Smooth muscle cell (in vitro differentiated cells): ENCODE data around the gene AKR1B1. TPM values are rescaled to one million over a fixed set of nuclear protein-coding genes. Genes with fewer than 3 reads are reported as not detected.

Source experiments
- DNase-seq: peaks from one replicate; lab custom pipeline; 2025; ENCODE audit not compliant: unreplicated experiment; lab: John Stamatoyannopoulos, UW
- H2AFZ ChIP-seq: fragments of 200-600 bp; sonication (generic); 2 replicates; pipeline ENCODE4 v1.6.0; 2016; ENCODE audit warnings: antibody characterized with exemption, low read depth, mild to moderate bottlenecking
- H3F3A ChIP-seq: fragments of 200-600 bp; sonication (generic); 2 replicates; pipeline ENCODE4 v1.6.0; 2017; ENCODE audit warnings: antibody characterized with exemption, low read depth
- H3K27ac ChIP-seq: fragments of 200-600 bp; sonication (generic); 2 replicates; pipeline ENCODE4 v1.5.1; 2016; ENCODE audit warnings: low read depth, mild to moderate bottlenecking
- H3K27me3 ChIP-seq: fragments of 200-600 bp; sonication (generic); 2 replicates; pipeline ENCODE4 v1.6.1; 2016; ENCODE audit warnings: low read depth, mild to moderate bottlenecking
- H3K36me3 ChIP-seq: fragments of 200-600 bp; sonication (generic); 2 replicates; pipeline ENCODE4 v1.5.1; 2016; ENCODE audit warnings: low read depth
- H3K4me1 ChIP-seq: fragments of 200-600 bp; sonication (generic); 2 replicates; pipeline ENCODE4 v1.5.1; 2016; ENCODE audit warnings: low read depth
- H3K4me2 ChIP-seq: fragments of 200-600 bp; sonication (generic); 2 replicates; pipeline ENCODE4 v1.6.0; 2016; ENCODE audit warnings: mild to moderate bottlenecking
- H3K4me3 ChIP-seq: fragments of 200-600 bp; sonication (generic); 2 replicates; pipeline ENCODE4 v1.5.1; 2016; ENCODE audit warnings: mild to moderate bottlenecking
- H3K79me2 ChIP-seq: fragments of 200-600 bp; sonication (generic); 2 replicates; pipeline ENCODE4 v1.6.0; 2016; ENCODE audit warnings: low read depth, mild to moderate bottlenecking
- H3K9ac ChIP-seq: fragments of 200-600 bp; sonication (generic); 2 replicates; pipeline ENCODE4 v1.6.0; 2016; ENCODE audit warnings: low read depth
- H3K9me3 ChIP-seq: fragments of 200-600 bp; sonication (generic); replicated peaks from 2 replicates; pipeline ENCODE4 v1.5.1; 2016; ENCODE audit warnings: low read depth
- H4K20me1 ChIP-seq: fragments of 200-600 bp; sonication (generic); 2 replicates; pipeline ENCODE4 v1.6.0; 2016; ENCODE audit warnings: low read depth
- WGBS: methylation state at CpG from one replicate; pipeline ENCODE4 v1.1.7; 2016; ENCODE audit warnings: low lambda C conversion rate; 5-methylcytosine and 5-hydroxymethylcytosine counted together
- polyA plus RNA-seq: library from polyadenylated mRNA; unstranded; fragments of >200 nt; fragmentation: Nextera tagmentation; extraction: Ambion mirVana; gene quantifications from 2 replicates; pipeline ENCODE4 v1.2.1, GENCODE V29; 2016
- total RNA-seq: library from RNA; depleted of rRNA; stranded (reverse); fragments of >200 nt; gene quantifications from 2 replicates; pipeline ENCODE4 v1.2.3, GENCODE V29; 2014
- TF ChIP-seq, protein P1 (sequence below): fragments of 200-600 bp; sonication (generic); IDR thresholded peaks from 2 replicates; pipeline ENCODE4 v1.5.1; 2017; ENCODE audit warnings: borderline replicate concordance, mild to moderate bottlenecking, antibody characterized with exemption; ENCODE audit not compliant: insufficient read depth, poor library complexity, severe bottlenecking

Gene AKR1B1
- total and polyA plus RNA-seq, 2 experiments from 2014 or later: 75.7 to 122 TPM

DNA sequence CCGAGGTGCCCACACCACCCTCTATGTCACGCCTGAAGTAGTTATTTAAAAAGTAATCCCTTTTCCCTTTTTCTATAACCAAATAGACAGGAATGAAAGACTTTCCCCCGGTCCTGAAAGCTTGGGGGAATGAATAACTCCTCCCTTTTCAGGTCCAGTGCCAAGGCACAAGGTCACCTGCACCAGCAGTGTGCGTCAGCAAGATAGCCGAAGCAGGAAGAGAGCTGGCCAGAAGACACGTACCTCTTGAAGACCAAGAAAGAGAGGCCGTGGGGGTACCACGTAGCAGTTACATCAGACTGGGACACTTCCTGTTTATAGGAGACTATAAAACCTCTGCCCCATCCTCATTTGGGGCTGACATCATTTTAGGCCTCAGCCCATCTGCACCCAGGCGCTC, 10.7 kb upstream of the AKR1B1 start:
- DNase-seq: no peak
- Histone ChIP-seq H3K4me2 (no peak overlapping the region), H3K27ac (no peak overlapping the region), H4K20me1 (no peaks in the 10 kb centered on the region), H3K9me3 (peaks cover 2% of the 10 kb centered on the region), H3K4me1 (no peaks in the 10 kb centered on the region), H3K36me3 (no peaks in the 10 kb centered on the region), H3K79me2 (no peaks in the 10 kb centered on the region), H3K4me3 (no peak overlapping the region), H3K9ac (no peak overlapping the region), H2AFZ (no peak overlapping the region), H3K27me3 (no peaks in the 10 kb centered on the region), H3F3A (no peaks in the 10 kb centered on the region)
- 96% methylated on average over 9 of the region's 9 CpGs for WGBS
- TF ChIP-seq, protein P1, sequence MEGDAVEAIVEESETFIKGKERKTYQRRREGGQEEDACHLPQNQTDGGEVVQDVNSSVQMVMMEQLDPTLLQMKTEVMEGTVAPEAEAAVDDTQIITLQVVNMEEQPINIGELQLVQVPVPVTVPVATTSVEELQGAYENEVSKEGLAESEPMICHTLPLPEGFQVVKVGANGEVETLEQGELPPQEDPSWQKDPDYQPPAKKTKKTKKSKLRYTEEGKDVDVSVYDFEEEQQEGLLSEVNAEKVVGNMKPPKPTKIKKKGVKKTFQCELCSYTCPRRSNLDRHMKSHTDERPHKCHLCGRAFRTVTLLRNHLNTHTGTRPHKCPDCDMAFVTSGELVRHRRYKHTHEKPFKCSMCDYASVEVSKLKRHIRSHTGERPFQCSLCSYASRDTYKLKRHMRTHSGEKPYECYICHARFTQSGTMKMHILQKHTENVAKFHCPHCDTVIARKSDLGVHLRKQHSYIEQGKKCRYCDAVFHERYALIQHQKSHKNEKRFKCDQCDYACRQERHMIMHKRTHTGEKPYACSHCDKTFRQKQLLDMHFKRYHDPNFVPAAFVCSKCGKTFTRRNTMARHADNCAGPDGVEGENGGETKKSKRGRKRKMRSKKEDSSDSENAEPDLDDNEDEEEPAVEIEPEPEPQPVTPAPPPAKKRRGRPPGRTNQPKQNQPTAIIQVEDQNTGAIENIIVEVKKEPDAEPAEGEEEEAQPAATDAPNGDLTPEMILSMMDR: no peak

DNA sequence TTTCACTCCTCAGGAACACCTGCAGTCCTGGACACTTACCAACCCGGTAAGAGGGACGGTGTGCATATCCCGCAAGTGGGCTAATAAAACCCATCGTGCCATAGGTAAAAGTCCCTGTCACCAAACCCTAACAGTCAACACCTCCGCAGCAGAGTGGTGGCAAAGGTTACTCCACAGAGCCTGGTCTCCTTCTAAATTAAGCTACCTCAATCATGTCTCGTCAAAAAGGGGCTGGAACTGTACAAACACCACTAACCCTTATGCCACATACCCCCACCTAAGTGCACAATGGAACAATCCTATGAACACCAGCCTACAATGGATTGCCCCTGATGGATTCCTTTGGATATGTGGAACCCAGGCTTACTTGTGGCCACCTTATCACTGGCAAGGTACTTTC, 9.6 kb upstream of the AKR1B1 start:
- H3K27ac ChIP-seq: no peak overlapping the region
- TF ChIP-seq, protein P1: no peak
- H3K4me3 ChIP-seq: no peak overlapping the region
- H3K27me3 ChIP-seq: no peaks in the 10 kb centered on the region
- H3K4me2 ChIP-seq: no peak overlapping the region
- WGBS: 94% methylated on average over 6 of the region's 6 CpGs
- H4K20me1 ChIP-seq: no peaks in the 10 kb centered on the region
- H2AFZ ChIP-seq: no peak overlapping the region
- H3K36me3 ChIP-seq: no peaks in the 10 kb centered on the region
- H3K79me2 ChIP-seq: no peaks in the 10 kb centered on the region
- H3K9ac ChIP-seq: no peak overlapping the region
- no peak for DNase-seq
- no peaks in the 10 kb centered on the region for H3F3A ChIP-seq
- H3K9me3 ChIP-seq: peaks cover 5% of the 10 kb centered on the region
- no peaks in the 10 kb centered on the region for H3K4me1 ChIP-seq

DNA sequence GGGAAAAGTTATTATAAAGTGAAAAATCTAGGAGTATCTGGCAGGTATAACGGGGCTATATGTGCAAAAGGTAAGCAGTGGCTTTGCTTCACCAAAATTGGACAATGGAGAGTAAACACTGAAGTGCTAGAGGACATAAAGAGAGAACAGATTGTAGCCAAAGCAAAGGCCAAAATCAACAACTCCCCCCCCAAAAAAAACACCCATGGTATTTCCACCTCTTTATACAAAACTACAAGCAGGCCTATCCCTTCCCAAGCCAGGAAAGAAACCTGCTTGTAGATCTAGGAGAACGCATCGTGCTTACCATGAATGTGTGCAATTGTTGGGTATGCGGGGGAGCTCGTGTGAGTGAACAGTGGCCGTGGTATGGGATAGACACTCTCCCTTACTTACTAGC, 9.2 kb upstream of the AKR1B1 start:
- WGBS: 95% methylated on average over 6 of the region's 6 CpGs
- no peak for DNase-seq
- Histone ChIP-seq H3K4me1 (no peaks in the 10 kb centered on the region), H4K20me1 (no peaks in the 10 kb centered on the region), H3K27me3 (no peaks in the 10 kb centered on the region), H3K36me3 (no peaks in the 10 kb centered on the region), H2AFZ (no peak overlapping the region), H3F3A (no peaks in the 10 kb centered on the region), H3K9ac (no peak overlapping the region), H3K27ac (no peak overlapping the region), H3K4me2 (no peak overlapping the region), H3K79me2 (no peaks in the 10 kb centered on the region), H3K9me3 (peaks cover 5% of the 10 kb centered on the region), H3K4me3 (no peak overlapping the region)
- TF ChIP-seq, protein P1: no peak

DNA sequence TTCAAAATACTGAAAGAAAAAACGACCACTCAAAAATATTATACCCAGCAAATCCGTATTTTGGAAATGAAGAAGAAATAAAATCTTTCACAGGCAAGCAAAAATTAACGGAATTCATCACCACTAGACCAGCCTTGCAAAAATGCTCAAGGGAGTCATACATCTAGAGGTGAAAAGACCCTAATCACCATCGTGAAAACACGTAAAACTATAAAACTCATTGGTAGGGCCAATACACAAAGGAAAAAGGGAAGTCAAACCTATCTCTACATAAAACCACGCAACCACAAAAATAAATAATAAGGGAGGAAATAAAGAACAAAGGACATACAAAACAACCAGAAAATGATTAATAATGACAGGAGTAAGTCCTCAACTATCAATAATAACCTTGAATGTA, 6.6 kb upstream of the AKR1B1 start:
- Histone ChIP-seq H3K4me2 (no peak overlapping the region), H3K79me2 (no peaks in the 10 kb centered on the region), H3K27me3 (no peaks in the 10 kb centered on the region), H3F3A (no peaks in the 10 kb centered on the region), H3K27ac (no peak overlapping the region), H3K4me3 (no peak overlapping the region), H3K36me3 (no peaks in the 10 kb centered on the region), H3K9ac (no peak overlapping the region), H2AFZ (no peak overlapping the region), H3K4me1 (no peaks in the 10 kb centered on the region), H4K20me1 (no peaks in the 10 kb centered on the region), H3K9me3 (peaks cover 5% of the 10 kb centered on the region)
- 90% methylated on average over 6 of the region's 6 CpGs for whole genome bisulfite sequencing
- TF ChIP-seq, protein P1: no peak
- DNase-seq: no peak
